GM21619 (cell line): ENCODE data around the gene SLC9A9.
"Not testable (repeated sequence)": the region's sequence is repeated elsewhere in the genome, so short reads cannot be mapped to it uniquely, and the experiment has no call there.

ENCODE experiments used
- ATAC-seq: cut with Tn5 transposase; IDR thresholded peaks from one replicate; pipeline ENCODE4 v1.9.1; 2021; ENCODE audit not compliant: unreplicated experiment

SLC9A9 gene

DNA sequence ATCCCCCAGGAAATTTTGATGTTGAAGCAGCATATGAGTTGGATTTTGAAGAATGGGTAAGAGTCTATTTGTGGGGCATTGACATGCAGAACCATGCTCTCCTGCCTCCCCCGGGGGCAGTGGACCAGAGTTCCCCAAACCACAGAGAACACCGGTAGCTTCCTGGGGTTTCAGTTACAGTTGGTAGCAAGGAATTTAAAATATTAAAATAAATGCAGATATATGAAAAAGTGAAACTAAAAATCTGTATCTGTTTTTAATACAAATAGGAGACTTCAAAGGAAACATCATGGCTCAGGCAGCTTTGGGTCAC is 37.4 kb downstream of the SLC9A9 start:
- no peak for ATAC-seq

DNA sequence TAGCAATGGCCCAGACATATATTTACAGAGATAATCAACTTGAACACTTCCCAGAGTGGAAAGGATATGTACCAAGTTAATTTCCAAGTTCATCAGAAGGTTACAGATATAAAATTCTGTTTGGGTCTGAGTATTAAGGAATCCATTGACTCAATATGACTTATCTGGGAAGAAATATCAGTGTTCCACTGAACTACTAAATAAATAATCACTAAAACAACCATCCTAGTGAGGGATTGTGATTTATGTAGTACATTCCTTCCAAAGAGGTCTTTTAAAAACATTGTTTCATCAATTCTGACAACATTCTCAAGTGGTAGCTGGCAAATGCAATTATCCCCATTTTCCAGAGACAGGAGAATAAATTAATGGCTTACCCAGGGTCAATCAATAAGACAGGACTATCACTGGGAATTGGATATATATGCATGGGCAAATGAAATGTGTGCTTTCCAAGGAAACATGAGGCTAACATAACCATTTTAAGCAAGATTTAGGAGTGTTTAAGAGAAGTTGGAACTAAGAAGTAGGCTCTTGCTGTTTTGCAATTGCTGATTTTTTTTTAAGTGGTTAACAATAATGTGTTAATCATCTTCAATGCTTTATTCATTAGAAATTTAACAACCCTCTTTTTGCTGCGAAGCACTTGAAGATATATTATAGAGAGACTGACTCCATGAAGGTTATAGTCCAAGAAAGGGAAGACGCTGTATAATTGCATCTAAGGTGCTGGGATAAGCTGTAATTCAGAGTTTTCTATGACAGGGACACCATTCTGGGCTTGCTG is 37.9 kb downstream of the SLC9A9 start:
- ATAC-seq = no peak

DNA sequence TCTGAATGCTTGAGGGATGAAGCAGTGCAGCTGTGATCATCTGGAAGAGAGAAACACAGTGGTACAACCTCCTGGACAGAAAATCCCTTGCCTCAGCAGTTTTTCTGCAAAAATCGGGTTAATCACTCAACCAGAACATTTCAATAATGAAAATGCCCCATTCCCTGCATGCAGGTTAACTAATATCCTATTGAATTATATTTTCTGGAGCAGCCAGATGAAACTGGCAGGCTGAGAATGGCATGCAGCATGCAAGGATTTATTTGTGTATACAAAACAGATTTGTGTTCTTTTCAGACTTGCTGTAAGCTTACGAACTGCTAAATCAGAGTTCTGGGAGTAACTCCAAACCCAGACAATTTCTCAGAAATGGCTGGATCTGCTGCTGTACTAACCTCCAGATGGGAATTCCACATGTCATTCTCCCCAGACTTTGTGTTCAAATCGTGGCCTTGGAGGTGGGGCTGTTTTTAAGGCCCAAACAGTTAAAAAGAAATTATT is 39.1 kb downstream of the SLC9A9 start:
- ATAC-seq = no peak

GRCh38 chr3:143808030-143808429 is 40.2 kb downstream of the SLC9A9 start:
- no peak for ATAC-seq

DNA sequence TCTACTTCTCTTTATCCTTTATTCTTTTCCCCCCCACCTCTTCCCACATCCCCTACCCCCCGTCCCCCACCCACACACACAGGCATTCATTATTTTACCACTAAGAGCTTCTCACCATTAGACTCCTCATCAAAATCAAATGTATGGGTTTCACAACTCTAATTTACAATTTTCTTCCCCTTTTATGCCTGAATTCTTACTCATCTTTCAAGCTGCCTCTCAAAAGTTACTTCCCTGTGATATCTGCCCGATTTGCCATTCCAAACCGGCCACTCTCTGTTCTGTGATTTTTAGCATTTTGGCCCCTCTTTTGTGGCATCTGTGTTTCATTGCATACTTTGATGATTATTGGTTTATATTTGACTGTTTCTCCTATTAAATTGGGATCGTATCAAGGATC is 42.2 kb downstream of the SLC9A9 start:
- ATAC-seq = no peak

DNA sequence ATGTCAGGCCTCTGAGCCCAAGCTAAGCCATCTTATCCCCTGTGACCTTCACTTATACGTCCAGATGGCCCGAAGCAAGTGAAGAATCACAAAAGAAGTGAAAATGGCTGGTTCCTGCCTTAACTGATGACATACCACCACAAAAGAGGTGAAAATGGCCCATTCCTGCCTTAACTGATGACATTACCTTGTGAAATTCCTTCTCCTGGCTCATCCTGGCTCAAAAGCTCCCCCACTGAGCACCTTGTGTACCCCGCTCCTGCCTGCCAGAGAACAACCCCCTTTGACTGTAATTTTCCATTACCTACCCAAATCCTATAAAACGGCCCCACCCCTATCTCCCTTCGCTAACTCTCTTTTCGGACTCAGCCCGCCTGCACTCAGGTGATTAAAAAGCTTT is 42.8 kb downstream of the SLC9A9 start:
- ATAC-seq = not testable (repeated sequence)

DNA sequence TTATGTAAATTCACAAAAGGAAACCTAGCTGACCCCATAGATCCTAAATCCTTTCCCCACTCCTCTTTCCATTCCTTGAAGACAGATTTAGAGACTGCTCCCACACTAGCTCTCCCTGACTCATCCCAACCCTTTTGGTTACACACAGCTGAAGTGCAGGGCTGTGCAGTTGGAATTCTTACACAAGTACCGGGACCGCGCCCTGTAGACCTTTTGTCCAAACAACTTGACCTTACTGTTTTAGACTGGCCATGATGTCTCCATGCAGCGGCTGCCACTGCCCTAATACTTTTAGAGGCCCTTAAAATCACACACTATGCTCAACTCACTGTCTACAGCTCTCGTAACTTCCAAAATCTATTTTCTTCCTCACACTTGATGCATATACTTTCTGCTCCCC is 47.2 kb downstream of the SLC9A9 start:
- not testable (repeated sequence) for ATAC-seq

- not testable (repeated sequence) for ATAC-seq
These were observed 50.1 kb downstream of the SLC9A9 start for GRCh38 chr3:143798151-143798550.

- ATAC-seq = no peak
These were observed 52.4 kb downstream of the SLC9A9 start for GRCh38 chr3:143795874-143796273.

- ATAC-seq = no peak
These were observed 53.3 kb downstream of the SLC9A9 start for GRCh38 chr3:143794793-143795462.

- no peak for ATAC-seq
These were observed 54.3 kb downstream of the SLC9A9 start for GRCh38 chr3:143793971-143794370.

DNA sequence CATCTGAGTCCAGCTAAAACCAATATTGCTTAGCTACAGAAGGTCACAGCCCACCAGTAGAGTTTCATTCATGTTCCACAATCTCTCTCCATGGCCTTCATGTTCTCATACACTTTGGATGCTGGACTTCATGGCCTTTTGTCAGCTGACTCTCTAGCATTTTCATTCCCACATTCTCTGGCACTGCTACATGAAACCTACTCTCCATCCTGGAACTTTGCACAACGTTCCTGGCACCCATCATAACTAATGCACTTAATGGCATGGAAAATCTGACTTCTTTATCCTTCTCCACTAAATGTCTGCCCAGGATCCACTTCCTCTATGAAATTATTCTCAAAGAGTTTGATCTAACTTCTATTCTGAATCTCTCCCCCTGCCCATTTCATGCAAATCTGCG is 56.9 kb downstream of the SLC9A9 start:
- ATAC-seq = no peak

DNA sequence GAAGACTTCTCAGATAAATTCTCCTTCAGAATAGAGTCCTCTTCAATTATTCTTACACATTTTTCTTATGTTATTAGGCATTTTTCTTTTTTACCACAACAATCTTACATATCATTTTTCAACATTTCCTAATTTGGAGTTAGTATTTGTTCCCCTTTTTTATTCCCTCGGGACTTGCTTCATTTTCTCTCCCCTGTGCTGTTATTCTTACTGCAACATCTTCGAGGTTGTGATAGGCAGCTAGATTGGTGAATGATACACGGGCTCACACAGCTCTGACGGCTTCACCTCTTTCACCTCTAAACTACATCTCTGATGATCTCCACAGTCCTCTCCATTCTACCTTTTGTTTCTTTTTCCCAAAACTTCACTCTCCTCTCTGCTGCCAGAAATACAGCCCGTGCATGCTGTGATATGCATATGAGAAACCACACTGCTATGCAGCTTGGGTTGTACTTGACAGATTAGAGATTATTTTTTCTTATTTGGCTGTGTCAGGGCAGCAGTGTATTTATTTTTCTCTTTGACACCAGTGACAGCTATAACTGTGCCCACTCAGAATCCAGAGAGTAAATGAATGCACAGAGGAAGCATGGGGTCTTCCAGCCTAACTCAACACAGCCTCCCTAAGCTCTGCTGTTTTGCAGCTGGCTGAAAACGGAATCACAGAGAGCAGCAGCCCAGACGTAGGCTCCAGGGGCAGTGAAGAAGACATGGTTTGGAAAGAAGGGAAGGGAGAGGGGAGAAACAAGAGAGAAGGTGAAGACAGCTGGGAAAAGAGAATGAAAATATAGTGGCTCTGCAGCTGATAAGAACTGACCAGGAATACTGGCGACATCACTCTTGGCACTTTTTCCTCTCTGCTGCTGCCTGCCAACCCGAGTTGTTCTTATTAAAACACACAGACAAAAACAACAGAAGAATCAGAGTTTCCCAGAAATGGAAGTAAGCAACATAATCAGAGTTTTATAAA is 61.8 kb downstream of the SLC9A9 start:
- no peak for ATAC-seq

- ATAC-seq = no peak
These were observed 63.8 kb downstream of the SLC9A9 start for GRCh38 chr3:143784446-143784845.

DNA sequence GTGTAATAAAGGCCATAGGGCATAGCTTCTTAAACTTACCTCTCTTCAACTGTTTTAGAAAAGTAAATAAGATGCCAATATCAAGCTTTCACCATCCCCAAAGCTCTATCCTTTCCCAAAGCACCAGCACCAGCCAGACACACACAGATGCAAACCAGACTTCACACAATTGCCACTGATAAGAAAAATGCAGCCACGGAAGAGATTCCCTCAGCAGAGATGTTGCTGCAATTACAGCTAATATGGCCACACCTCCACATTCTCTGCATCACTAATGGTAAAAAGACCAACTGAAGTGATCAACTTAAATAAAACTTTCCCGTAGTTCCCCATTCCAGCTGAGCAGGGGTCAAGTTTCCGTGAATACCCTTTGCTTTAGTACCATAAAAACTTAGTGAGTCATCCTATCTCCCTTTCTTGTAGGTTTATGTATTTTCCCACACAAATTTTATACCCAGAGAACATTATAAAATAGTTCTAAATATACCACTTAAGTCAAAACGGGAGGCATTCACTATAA is 64.4 kb downstream of the SLC9A9 start:
- no peak for ATAC-seq

- ATAC-seq = peak; percentile 93
These were observed 72.8 kb downstream of the SLC9A9 start for GRCh38 chr3:143775459-143775858.

- no peak for ATAC-seq
These were observed 76.3 kb downstream of the SLC9A9 start for GRCh38 chr3:143771939-143772338.

- ATAC-seq = no peak
These were observed 77.0 kb downstream of the SLC9A9 start for GRCh38 chr3:143771258-143771657.

DNA sequence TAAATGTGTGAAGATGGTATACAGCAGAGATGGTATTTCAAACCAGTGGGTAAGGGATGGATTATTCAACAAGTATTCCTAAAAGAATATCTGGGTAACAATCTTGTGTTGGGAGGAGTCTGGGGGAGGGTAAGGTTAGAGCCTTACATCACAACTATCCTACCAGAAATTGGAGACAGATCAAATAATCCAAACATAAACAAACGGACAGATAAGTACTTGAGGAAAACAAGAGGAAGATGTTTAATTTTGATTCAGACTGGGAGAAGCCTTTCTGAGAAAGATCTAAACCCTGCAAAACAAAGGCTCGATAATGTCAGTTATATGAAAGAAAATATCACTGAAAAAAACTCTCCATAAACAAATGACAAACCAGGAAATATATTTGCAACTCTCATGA is 77.9 kb downstream of the SLC9A9 start:
- no peak for ATAC-seq

- no peak for ATAC-seq
These were observed 78.7 kb downstream of the SLC9A9 start for GRCh38 chr3:143769616-143770015.

DNA sequence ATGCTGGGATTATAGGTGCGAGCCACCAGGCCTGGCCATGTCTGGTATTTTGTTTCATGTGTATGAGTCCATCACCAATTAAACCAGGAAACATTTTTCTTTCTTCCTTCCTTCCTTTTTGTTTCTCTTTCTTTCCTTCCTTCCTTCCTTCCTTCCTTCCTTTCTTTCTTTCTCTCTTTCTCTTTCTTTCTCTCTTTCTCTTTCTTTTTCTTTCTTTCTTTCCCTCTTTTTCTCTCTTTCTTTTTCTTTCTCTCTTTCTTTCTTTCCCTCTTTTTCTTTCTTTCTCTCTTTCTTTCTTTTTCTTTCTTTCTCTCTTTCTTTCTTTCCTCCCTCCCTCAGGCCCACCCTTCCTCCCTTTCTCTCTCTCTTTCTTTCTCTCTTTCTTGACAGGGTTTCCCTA is 83.4 kb downstream of the SLC9A9 start:
- ATAC-seq = no peak
